Stimulated activated naive CD4-positive, alpha-beta T cell treated with Interleukin-2 at 50 U/mL for 16 hours (primary cell): ENCODE results near the gene HAUS5.
"Not testable (repeated sequence)": the region's sequence is repeated elsewhere in the genome, so short reads cannot be mapped to it uniquely, and the experiment has no call there.

Source experiments
- DNase-seq: peaks from one replicate; lab custom pipeline; 2025; lab: John Stamatoyannopoulos, UW

The HAUS5 gene

GRCh38 chr19:35643255-35644205 is 31.0 kb downstream of the HAUS5 start:
- peak; percentile 78 for DNase-seq

DNA sequence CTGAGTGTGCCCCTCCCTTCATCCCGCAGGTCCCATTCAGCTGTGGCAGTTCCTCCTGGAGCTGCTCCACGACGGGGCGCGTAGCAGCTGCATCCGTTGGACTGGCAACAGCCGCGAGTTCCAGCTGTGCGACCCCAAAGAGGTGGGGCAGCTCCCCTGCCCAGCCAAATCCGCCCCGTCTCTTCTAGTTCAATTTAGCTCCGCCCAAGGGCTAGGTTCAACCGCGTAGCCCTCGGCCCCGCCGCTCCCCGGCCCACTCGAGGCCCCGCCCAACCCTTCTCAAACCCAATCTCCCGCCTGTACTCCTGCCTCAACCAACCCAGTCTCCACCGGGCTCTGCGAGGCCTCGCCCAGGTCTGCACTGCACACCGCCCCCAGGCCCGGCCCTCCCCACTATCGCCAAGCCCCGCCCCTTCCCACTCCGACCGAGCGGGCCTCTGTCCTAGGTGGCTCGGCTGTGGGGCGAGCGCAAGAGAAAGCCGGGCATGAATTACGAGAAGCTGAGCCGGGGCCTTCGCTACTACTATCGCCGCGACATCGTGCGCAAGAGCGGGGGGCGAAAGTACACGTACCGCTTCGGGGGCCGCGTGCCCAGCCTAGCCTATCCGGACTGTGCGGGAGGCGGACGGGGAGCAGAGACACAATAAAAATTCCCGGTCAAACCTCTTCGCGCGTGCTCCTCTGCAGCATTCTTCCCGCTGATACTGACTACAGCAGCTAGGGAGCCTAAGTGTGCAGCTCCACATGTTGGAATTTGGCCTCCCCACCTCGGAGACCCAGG is 31.9 kb downstream of the HAUS5 start:
- DNase-seq: peak; percentile 98

- DNase-seq: peak; percentile 74
Observed at GRCh38 chr19:35644987-35645679, 32.6 kb downstream of the HAUS5 start.

DNA sequence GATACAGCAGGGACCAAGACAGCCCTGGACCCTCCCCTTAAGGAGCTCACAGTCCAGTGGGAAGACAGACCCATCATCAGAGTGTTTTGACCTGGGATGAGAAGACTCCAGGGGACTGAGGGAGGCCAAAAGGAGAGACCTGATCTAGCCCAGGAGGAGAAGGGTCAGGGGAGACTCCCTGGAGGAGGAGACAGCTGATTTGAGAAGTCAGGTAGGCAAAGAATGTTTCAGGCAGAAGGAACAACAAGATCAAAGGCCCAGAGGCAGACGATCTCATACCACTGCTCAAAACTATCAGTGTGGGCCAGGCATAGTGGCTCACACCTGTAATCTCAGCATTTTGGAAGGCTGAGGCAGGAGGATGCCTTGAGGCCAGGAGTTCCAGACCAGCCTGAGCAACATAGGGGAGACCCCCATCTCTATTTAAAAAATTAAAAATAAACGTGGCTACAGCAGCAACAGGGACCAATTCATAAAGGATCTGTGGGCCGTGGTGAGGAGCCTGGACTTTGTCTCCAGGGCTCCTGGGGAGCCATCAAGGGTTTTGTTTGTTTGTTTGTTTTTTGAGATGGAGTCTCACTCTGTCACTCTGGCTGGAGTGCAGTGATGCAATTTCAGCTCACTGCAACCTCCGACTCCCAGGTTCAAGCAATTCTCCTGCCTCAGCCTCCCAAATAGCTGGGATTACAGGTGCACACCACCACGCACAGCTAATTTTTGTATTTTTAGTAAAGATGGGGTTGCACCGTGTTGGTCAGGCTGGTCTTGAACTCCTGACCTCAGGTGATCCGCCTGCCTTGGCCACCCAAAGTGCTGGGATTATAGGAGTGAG is 33.4 kb downstream of the HAUS5 start:
- DNase-seq: no peak

DNA sequence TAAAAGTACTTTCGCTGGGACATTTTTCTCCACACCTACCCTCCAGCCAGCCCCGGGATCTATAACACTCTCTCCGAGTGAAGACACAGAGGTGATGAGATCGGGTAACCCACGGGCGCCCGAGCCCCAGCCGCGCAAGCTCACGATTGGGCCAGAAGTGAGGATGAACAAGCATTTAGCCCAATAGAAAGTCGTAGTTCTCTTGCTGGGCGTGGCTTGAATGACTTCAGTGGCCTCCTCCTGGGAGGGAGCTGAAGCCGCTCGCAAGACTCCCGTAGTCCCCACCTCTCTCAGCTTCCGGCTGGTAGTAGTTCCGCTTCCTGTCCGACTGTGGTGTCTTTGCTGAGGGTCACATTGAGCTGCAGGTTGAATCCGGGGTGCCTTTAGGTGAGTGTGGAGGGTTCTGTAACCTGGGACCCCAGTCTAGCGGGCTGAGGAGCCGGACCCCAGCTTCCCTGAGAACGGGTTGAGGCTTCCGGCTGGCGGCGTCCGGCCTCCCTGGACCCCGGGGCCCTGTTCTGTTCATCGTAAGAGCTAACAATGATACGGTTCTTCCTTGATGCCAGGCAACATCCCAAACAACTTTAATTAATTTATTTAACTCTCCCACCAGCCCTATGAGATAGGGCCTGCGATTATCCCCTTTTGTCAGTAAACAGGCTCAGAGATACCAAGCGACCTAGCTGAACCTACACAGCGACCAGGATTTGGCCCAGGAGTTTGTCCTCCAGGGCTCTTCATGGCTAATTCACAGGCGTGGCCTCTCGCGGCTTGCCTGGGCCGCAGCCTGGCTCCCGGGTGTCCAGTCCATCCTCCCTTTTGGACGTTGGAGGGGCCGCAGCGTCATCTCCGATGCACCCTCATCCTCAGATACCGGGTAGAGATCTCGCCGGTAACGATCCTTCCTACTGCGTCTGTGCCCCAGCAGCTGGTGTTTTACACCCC is 35.8 kb downstream of the HAUS5 start, which contains the start of gene COX6B1:
COX6B1 (plus strand) TSS at position 307 of the 945 bp plus-strand sequence. CDS start 2,921 bp downstream, outside the sequence.
- peak; percentile 95 for DNase-seq

DNA sequence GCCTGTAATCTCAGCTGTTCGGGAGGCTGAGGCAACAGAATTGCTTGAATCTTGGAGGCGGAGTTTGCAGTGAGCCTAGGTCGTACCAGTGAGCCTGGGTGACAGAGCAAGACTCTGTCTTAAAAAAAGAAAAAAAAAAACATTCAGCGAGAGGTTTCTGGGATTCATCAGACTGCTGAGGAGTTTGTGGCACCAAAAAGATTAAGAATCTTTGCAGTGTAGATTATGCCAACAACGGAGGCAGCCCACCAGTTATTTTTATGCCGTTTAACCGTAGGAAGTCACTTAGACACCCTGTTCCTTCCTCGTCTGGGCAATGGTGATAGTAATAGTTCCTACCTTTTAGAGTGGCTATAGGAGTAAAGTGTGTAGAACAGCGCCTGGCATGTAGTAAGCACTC is 38.0 kb downstream of the HAUS5 start:
- no peak for DNase-seq

DNA sequence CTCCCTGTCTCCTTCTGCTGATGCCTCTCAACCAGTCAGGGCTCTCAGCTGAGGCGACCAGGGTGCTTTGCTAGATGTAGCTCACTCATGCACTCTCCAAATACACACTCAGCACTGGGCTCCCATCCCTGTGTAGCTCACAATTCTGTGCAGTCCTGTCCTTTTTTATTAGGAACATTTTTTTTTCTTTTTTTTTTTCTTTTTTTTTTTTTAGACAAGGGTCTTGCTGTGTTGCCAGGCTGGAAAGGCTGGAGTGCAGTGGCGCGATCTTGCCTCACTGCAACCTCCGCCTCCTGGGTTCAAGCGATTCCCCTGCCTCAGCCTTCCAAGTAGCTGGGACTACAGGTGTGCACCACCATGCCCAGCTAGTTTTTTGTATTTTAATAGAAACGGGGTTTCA is 42.3 kb downstream of the HAUS5 start:
- not testable (repeated sequence) for DNase-seq

GRCh38 chr19:35655600-35655999 is 43.1 kb downstream of the HAUS5 start:
- DNase-seq: no peak

- no peak for DNase-seq
Observed at GRCh38 chr19:35656700-35657099, 44.2 kb downstream of the HAUS5 start.

- peak; percentile 2 for DNase-seq
Observed at GRCh38 chr19:35657904-35658700, 45.6 kb downstream of the HAUS5 start.

GRCh38 chr19:35661995-35662340 is 49.4 kb downstream of the HAUS5 start:
- no peak for DNase-seq

- DNase-seq: no peak
Observed at GRCh38 chr19:35663981-35664380, 51.4 kb downstream of the HAUS5 start.

DNA sequence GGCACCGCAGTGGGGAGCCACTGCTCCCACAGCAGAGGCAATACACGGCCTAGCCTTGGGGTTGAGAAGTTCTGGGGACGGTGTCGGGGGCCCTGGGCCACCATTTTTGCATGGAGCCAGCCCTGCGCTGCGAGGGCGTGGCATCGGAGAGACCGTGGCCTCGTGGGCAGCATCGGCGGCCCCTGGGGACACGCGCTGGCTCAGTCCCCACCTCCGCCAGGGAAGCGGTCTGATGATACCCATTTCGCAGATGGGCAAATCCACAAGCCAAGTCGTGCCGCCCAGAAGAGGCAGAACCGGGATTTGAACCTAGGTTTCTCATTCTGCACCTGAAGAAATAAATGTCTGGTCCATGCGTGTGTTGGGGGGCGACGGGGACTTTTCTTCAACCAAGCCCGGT is 52.6 kb downstream of the HAUS5 start:
- no peak for DNase-seq

DNA sequence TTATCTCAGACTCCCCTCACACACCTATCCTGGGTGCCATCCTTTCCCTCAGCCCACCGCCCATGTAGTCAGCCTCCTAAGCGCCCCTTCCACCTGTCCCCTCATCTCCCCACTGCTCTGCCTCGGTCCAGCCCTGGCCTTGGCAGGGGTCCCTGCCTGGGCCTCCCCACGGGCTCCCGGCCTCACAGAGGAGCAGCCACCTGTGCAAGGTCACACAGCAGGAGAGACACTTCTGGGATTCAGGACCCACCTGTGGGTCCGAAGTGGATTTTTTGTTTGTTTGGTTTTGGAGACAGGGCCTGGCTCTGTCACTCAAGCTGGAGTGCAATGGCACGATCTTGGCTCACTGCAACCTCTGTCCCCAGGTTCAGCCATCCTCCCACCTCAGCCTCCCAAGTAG is 53.1 kb downstream of the HAUS5 start:
- DNase-seq: no peak

- DNase-seq: no peak
Observed at GRCh38 chr19:35666251-35666913, 53.8 kb downstream of the HAUS5 start, which contains the start of gene UPK1A. Gene UPK1A, plus strand, starts transcription at chr19:35666517. Its CDS starts 296 bp downstream, at chr19:35666813.

DNA sequence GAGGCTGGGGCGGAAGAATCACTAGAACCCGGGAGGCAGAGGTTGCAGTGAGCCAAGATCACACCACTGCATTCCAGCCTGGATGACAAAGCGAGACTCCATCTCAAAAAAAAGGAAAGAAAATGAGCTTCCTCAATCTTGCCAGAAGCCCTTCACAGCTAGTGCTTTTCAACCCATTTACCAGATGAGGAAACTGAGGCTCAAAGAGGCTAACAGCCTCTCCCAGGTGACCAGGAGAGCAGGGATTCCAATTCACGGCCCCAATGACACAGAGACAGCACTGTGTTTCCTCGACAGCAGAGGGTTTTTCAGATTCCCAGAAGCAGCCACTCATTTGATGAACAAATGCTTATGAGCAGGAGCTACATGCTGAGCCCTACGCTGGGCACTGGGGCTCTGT is 57.0 kb downstream of the HAUS5 start:
- DNase-seq: no peak

DNA sequence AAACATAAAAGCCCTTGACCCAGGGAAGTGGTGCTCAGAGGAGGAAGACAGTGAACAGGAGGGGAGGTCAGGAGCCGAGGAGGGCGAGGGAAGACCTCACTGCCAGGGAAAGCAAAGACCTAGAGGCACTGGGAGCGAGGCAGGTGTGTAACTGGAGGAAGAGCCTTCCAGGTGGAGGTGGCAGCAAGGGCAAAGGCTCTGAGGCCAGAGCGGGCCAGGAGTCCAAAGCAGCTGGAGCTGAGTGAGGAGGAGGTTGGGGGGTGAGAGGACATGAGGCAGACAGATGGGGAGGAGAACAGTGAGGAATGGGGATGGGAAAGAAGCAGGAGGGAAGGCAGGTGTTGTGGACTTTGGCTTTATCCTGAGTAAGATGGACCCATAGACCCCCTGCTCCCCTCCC is 57.4 kb downstream of the HAUS5 start:
- DNase-seq: no peak

DNA sequence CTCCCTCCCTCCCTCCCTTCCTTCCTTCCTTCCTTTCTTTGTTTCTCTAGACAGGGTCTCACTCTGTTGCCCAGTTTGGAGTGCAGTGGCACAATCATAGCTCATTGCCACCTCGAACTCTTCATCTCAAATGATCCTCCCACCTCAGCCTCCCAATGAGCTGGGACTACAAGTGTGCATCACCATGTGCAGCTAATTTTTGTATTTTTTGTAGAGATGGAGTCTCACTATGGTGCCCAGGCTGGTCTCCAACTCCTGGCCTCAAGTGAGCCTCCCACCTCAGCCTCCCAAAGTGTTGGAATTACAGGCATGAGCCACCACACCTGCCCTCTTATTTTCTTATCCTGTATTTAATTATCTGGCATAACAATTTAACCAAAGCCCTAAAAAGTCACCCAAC is 58.2 kb downstream of the HAUS5 start:
- DNase-seq: no peak

DNA sequence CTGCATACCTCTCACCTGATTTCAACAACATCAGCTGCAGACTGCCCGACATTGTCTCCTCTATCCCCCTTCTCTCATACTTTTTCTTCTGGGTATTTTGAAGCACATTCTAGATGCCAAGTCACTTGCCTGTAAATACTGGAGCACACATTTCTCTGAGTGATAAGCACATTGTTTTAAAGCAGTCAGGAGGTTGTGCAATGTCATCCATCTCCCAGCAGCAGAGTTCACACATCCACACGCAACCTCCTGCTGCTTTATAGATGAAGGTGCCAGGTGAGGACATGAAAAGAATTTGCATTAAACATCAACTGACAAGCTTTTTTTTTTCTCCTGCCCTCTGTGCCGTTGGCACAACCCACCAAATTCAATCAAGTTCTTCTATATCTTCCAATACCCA is 59.3 kb downstream of the HAUS5 start:
- no peak for DNase-seq
